ENCODE results near the gene SERHL2.
"Not testable (repeated sequence)": the region's sequence is repeated elsewhere in the genome, so short reads cannot be mapped to it uniquely, and the experiment has no call there.

SERHL2 gene

GRCh38 chr22:42553475-42554361, at the start of gene SERHL2:
SERHL2 (plus strand) TSS chr22:42553956; CDS start chr22:42554021, 65 bp downstream.
- peak; percentile 98 for DNase-seq (ENCODE audit: low spot score)

- not testable (repeated sequence) for DNase-seq (ENCODE audit: low spot score)
Observed at GRCh38 chr22:42508327-42508974, 45.3 kb upstream of the SERHL2 start.

GRCh38 chr22:42508975-42509364, 44.8 kb upstream of the SERHL2 start:
- not testable (repeated sequence) for DNase-seq (ENCODE audit: low spot score)

- DNase-seq (ENCODE audit: low spot score) = no peak
Observed at GRCh38 chr22:42509548-42509947, 44.2 kb upstream of the SERHL2 start.

GRCh38 chr22:42511401-42511891, 42.3 kb upstream of the SERHL2 start:
- DNase-seq (ENCODE audit: low spot score) = no peak

GRCh38 chr22:42512273-42512990, 41.3 kb upstream of the SERHL2 start:
- peak; percentile 52 for DNase-seq (ENCODE audit: low spot score)

GRCh38 chr22:42514331-42514730, 39.4 kb upstream of the SERHL2 start:
- not testable (repeated sequence) for DNase-seq (ENCODE audit: low spot score)

- DNase-seq (ENCODE audit: low spot score) = not testable (repeated sequence)
Observed at GRCh38 chr22:42515304-42515703, 38.5 kb upstream of the SERHL2 start.

- DNase-seq (ENCODE audit: low spot score) = no peak
Observed at GRCh38 chr22:42515896-42516295, 37.9 kb upstream of the SERHL2 start.

GRCh38 chr22:42517103-42517502, 36.7 kb upstream of the SERHL2 start:
- not testable (repeated sequence) for DNase-seq (ENCODE audit: low spot score)

- DNase-seq (ENCODE audit: low spot score) = not testable (repeated sequence)
Observed at GRCh38 chr22:42518638-42519524, 34.9 kb upstream of the SERHL2 start.

GRCh38 chr22:42519525-42520401, 34.0 kb upstream of the SERHL2 start, which contains the start of gene RRP7A:
RRP7A (minus strand) TSS chr22:42519796; CDS start chr22:42519786, 10 bp downstream.
- DNase-seq (ENCODE audit: low spot score) = peak; percentile 87

GRCh38 chr22:42521228-42521546, 32.6 kb upstream of the SERHL2 start:
- no peak for DNase-seq (ENCODE audit: low spot score)

GRCh38 chr22:42522546-42522945, 31.2 kb upstream of the SERHL2 start:
- no peak for DNase-seq (ENCODE audit: low spot score)

- DNase-seq (ENCODE audit: low spot score) = no peak
Observed at GRCh38 chr22:42528591-42529307, 25.0 kb upstream of the SERHL2 start.

GRCh38 chr22:42529435-42529834, 24.3 kb upstream of the SERHL2 start:
- not testable (repeated sequence) for DNase-seq (ENCODE audit: low spot score)

GRCh38 chr22:42531401-42532084, 22.2 kb upstream of the SERHL2 start:
- not testable (repeated sequence) for DNase-seq (ENCODE audit: low spot score)

- no peak for DNase-seq (ENCODE audit: low spot score)
Observed at GRCh38 chr22:42533638-42533977, 20.1 kb upstream of the SERHL2 start.

- not testable (repeated sequence) for DNase-seq (ENCODE audit: low spot score)
Observed at GRCh38 chr22:42535082-42535731, 18.5 kb upstream of the SERHL2 start.

All from iPS-NIHi11 (cell line).